Right lung (tissue), 10 donors: ENCODE data around the gene MINK1. TPM values are rescaled to one million over a fixed set of nuclear protein-coding genes. Genes with fewer than 3 reads are reported as not detected.

Experiments used
- DNase-seq, 2 donors: peaks; one replicate each; pipeline ENCODE4 v3.0.0-alpha.2; 2013
- long read RNA-seq, 8 donors: transcript quantifications; one replicate each; lab custom pipeline, GENCODE V29; 2026
- polyA plus RNA-seq, 5 donors: library from polyadenylated mRNA; unstranded; fragments of 120-200 nt; gene quantifications; one replicate each; pipeline versions ENCODE4 v1.2.1 to v1.2.3, GENCODE V29; 2013; ENCODE audit warnings: inconsistent platforms in 1 of 5, low replicate concordance in 1 of 5; ENCODE audit not compliant: insufficient read length in 5 of 5, insufficient read depth in 1 of 5

The MINK1 gene
- 10 to 100 TPM; 47.4 to 64.5 (median 57.3) TPM for polyA plus RNA-seq
- long read RNA-seq, donor 1, partial matches to known transcripts = 12 of 12 reads
- long read RNA-seq, donor 1, other reads (novel, unspliced or antisense) = 0 of 12 reads
- long read RNA-seq, donor 2, full-length matches to known transcripts = 4 of 4 reads
- long read RNA-seq, donor 2, partial matches to known transcripts = 0 of 4 reads
- long read RNA-seq, donor 2, other reads (novel, unspliced or antisense) = 0 of 4 reads
- long read RNA-seq, donor 3, partial matches to known transcripts = 0 of 2 reads
- long read RNA-seq, donor 3, other reads (novel, unspliced or antisense) = 0 of 2 reads
- long read RNA-seq, donor 4, partial matches to known transcripts = 5 of 5 reads
- long read RNA-seq, donor 4, other reads (novel, unspliced or antisense) = 0 of 5 reads
- long read RNA-seq, donor 5, partial matches to known transcripts = 11 of 11 reads
- long read RNA-seq, donor 5, other reads (novel, unspliced or antisense) = 0 of 11 reads
- long read RNA-seq, donor 6, partial matches to known transcripts = 5 of 6 reads
- long read RNA-seq, donor 6, other reads (novel, unspliced or antisense) = 0 of 6 reads
- long read RNA-seq, donor 7, partial matches to known transcripts = 499 of 3,354 reads
- long read RNA-seq, donor 7, other reads (novel, unspliced or antisense) = 2,854 of 3,354 reads
- long read RNA-seq, donor 8, full-length matches to known transcripts = 1 of 1 reads
- long read RNA-seq, donor 8, partial matches to known transcripts = 0 of 1 reads
- long read RNA-seq, donor 8, other reads (novel, unspliced or antisense) = 0 of 1 reads

DNA sequence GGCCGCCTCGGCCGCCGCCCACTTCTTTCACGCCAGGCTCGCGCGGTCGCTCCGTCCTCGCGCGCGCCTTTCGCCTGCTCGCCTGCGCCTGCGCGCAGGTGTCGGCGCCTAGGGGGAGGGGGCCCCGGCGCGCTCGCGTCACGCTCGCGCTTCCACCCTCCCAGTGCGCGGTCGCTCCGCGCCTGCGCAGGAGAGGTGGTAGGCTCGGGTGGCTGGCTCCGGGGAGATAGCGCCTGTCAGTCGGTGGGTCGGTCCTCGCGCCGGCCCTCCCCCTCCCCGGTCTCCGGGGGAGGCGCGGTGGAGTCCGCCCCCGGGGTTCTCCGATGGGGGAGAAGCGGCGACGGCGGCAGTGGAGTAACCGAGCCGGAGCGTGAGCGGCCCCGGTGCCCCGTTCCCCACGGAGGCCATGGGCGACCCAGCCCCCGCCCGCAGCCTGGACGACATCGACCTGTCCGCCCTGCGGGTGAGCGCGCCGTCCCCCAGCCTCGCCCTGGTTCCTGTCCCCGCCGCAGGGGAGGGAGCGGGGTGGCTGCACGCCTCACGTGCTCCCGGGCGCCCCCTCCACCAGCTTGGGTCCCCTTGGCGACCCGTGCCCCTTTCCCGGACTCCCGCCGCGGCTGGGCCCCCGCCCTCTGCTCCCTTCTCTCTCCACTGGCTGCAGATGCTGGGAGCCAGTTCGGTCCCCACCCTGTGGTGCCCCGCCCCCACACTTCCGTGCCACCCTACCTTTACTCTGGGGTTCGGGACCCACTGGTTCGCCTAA, at the start of gene MINK1:
Gene MINK1, plus strand, starts transcription at position 163 of the 763 bp plus-strand sequence. Its CDS starts 244 bp downstream, at position 407.
- peak; percentile 97 to 98 for DNase-seq

DNA sequence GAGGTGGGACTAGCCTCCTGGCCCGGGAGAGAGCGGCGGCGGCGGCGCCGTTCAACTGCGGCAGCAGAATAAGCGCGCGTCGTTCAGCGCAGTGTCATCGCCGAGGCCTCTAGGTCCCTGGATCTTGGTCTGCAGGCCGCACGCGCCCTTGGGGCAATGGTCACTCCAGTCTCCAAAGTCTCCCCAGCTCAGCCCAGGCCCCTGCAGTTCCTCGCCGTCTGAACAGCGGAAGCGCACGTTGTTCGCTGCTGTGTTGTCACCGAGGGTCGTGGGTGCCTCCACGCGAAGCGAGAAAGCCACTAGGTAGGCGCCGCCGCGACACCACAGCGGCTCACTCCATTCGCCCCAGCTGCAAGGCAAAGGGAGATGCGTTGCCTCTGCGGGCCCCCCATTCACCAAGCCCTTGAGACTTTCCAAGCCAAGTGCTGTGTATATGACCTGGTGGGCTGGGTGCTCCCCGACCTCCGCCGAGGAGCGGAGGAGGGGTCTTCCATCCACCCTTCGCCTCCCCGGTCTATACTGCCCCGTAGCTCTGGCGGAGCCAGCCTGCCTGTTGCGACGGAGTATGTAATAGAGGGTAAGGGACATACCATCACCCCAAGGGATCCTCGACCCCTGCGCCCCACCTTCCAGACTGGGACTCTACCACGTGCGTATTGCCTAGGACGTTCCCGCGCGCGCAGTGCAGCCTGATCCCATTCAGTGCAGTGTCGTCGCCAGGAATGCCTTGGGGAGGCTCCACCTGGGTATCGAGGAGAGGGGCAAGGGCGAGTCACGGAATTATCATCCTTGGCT, 47.6 kb upstream of the MINK1 start:
- DNase-seq = no peak

DNA sequence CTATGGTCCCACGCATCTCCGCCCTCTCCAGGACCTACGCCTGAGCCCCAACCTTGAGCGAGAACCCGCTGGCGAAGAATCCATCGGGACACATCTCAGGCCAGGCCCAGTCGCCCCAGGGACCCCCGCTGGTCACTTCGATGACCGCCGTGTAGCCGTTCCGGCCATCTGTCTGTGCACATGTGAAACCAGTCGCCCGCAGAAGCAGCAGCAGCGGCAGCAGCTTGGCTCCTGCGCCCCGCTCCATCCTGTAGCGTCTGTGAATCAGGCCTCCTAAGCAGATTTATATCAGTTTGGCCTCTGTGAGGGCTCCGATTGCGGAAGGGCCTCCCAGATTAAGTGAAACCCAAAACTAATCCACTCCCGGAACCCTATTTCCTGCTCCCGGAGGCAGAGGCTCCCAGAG, 47.0 kb upstream of the MINK1 start, which contains the start of gene VMO1:
Gene VMO1, minus strand, starts transcription at position 259 of the 406 bp plus-strand sequence. Its CDS starts 12 bp downstream, at position 247.
- DNase-seq = no peak

- DNase-seq = no peak
These were observed 46.6 kb upstream of the MINK1 start for GRCh38 chr17:4786516-4786915.

GRCh38 chr17:4788159-4788806, 44.9 kb upstream of the MINK1 start:
- no peak for DNase-seq

DNA sequence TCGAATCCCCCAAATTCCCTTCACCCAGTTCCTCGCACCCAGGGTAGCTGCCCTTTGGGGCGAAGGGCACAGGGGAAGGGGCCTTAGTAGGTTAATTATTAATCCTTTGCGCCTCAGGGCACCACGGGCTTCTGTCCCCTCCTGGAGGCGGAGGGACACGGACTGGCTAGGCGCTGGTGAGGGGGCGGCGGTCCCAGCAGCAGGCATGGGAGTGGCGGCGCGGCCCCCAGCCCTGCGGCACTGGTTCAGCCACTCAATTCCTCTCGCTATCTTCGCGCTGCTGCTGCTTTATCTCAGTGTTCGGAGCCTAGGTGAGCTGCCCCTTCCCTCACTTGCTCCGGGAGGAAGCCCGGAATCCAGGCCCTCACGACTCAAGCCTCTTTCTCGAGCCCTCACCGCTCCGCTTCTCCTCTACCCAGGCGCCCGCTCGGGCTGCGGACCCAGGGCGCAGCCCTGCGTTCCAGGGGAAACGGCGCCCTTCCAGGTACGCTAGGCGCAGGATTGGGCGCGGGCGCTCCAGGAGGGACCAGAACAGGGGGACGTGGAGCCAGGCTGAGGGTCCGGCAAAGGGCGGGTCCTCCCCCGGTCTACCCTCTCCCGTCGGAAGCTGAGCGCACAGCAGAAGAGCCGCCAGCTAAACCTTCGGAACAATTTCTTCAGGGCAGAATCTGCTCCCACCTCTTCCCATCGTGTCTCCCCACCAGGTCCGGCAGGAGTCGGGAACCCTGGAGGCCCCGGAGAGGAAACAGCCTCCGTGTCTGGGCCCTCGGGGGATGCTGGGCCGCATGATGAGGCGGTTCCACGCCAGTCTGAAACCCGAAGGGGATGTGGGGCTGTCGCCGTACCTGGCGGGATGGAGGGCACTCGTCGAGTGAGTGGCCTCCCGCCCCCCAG, 44.1 kb upstream of the MINK1 start, which contains the start of gene GLTPD2:
Gene GLTPD2, plus strand, starts transcription at position 158 of the 894 bp plus-strand sequence. Its CDS starts 48 bp downstream, at position 206.
- no peak for DNase-seq

- DNase-seq = no peak
These were observed 43.5 kb upstream of the MINK1 start for GRCh38 chr17:4789701-4789950.

DNA sequence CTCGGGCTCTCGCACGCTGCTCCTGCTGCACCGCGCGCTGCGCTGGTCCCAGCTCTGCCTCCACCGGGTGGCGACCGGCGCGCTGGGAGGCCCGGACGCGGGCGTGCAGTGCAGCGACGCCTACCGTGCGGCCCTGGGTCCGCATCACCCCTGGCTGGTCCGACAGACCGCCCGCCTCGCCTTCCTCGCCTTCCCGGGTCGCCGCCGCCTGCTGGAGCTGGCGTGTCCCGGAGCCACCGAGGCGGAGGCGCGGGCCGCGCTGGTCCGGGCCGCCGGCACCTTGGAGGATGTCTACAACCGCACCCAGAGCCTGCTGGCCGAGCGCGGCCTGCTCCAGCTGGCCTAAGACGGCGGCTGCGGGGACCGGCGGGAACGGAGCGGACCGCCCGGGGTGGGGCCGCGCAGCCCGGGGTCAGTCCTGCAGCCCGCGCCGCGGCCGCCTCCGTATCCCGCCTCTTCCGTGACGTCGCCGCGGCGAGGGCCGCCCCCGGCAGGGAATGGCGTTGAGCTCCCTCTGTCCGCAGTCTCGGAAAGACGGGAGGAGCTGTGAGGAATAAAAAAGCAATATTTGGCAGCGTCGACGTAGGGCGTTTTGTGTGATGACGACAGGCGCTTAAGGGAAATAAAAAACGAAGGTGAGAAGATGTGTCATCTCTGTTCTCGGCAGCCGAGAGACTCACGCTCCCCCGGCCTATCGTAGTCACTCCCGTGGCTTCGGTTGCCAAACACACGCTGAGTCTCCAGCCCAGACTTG, 43.0 kb upstream of the MINK1 start:
- DNase-seq = peak; percentile 88 to 90

DNA sequence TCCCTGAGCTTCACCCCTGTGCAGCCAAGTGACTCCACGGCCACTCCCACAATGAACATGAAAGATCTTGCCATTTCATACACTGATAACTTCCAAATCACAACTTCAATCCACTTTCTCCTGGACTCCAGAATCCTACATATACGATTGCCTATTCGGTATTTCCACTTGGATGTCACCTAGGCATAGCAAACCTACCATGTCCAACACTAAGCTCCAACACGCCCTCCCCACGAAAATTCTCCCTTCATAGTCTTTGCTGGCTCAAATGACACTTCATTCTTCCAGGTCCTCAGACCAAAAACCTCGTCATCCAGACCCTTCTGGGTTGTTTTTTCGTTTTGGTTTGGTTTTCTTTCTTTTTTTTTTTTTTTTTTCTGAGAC, 42.4 kb upstream of the MINK1 start:
- no peak for DNase-seq

DNA sequence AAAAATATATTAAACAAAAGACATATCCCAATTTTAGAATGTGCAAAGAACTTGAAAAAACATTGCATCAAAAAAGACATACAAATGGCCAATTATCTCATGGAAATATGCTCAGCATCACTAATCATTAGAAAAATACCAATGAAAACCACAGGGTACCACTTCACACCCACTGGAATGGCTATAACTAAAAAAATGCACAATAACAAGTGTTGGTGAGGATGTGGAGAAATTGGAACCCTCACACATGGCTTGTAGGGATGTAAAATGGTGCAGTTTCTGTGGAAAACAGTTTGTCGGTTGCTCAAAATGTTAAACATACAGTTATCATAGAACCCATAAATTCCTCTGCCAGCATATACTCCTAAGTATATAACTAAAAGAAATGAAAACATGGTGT, 38.0 kb upstream of the MINK1 start:
- DNase-seq = no peak

- DNase-seq = no peak
These were observed 36.6 kb upstream of the MINK1 start for GRCh38 chr17:4796552-4796920.

DNA sequence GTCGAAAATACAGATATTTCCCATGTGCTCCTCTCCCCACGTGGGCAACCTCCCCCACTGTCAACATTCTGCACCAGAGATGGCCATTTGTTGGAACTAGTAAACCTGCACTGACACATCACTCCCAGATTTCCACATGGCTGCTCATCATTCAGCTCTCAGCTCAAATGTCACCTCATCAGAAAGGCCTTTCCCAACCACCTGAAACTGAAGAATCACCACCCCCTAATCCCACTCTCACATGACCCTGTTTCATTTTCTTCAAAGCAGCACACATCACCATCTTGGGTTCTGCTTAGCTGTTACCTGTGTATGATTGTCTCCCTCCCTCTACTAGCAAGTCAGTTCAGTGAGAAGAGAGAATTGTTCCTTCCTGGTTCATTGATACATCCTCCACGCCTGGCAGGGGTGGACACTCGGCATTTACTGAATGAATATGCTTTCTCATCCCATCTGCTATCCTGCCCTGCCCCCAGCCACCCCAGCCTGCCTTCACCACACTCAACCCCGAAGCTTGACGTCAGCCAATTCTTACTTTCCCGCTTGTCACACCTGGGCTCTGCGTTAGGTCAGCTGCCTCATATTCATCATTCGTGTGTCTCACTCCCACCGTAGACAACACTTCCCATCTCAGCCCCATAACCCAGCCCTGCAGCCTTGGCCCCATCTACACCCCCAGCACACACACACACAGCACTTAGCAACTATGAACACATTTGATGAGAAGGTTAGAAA, 32.5 kb upstream of the MINK1 start:
- DNase-seq = no peak

DNA sequence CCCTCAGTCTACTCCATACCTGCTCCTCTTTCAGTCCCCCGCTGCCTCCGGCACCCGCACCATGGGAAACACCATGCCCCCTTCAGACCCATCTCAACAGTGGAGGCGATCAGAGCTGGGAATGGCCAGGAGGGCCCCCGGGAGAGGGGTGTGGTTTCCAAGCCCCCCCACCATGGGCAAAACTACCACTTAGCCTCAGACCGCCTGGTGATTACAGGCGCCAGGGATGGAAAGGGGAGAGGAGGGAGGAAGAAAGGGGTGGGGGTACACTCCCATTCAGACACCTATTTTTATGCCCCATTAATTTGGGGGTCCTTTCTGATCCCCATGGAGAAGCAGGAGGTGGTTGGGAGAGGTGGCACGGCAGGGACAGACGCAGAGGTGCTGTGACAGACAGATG, 30.9 kb upstream of the MINK1 start, which contains the start of gene C17orf114:
Gene C17orf114, minus strand, starts transcription at position 101 of the 400 bp plus-strand sequence.
- DNase-seq = no peak

GRCh38 chr17:4806456-4806776, 26.7 kb upstream of the MINK1 start:
- DNase-seq = no peak

DNA sequence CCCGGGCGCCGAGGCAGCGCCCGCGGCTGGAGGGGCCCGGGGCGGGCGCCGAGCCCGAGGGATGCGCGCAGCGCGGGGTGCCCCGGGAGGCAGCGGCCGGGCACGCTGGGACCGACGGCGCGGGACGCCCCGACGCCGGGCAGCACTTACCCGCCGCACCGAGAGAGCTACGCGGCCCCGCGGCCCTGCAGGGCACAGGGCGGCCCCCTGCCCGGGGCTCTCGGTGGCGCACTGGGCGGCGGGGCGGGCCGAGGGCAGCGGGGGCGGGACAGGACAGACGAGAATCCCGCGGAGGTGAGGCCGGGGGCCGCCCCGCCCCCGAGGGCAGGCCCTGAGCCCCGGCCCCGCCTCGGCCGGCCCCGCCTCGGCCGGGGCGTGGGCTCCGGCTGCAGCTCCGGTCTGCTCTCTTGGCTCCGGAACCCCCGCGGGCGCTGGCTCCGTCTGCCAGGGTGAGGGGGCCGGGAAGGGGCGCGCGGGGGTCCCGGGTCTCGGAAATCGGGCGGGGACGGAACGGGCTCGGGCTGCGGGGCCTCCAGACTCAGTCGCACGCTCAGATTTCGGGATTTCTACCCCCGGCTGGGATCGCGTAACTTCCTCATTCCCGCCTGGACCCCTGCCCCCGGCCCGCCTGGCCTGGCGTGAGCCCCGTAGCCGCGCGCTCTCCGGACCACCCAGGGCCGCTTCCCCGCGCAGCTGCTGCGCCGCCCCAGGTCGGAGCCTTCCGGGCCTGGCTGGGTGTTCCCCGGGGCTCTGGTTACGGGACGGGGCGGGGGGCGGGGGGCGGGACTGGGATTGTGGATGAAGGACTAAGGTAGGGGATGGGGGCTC, 26.1 kb upstream of the MINK1 start, which contains the start of gene PLD2:
Gene PLD2, plus strand, starts transcription at position 376 of the 828 bp plus-strand sequence. CDS start 621 bp downstream, outside the sequence.
- DNase-seq = peak; percentile 80 to 82

DNA sequence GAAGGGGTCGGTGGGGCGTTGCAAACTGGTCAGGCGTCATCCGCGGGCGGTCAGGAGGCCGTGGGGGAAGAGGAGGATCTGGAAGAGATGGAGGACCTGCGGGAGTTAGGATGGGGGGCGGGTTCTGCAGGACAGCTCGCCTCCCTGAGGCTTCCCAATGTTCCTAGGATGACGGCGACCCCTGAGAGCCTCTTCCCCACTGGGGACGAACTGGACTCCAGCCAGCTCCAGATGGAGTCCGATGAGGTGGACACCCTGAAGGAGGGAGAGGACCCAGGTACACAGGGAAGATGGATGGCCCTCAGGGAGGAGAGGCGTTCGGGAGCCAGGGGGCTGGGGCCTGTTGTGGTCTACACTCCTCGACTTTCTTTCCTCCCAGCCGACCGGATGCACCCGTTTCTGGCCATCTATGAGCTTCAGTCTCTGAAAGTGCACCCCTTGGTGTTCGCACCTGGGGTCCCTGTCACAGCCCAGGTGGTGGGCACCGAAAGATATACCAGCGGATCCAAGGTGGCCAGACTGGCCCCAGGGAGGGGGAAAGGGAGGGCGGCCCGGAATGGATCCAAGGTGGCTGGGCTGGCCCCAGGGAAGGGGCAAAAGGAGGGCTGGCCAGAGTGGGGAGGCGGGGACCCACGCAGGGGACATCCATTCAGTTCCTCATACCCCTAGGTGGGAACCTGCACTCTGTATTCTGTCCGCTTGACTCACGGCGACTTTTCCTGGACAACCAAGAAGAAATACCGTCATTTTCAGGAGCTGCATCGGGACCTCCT, 25.3 kb upstream of the MINK1 start:
- no peak for DNase-seq
